Heart right ventricle (tissue), 16 donors: ENCODE results near the gene FOXJ3. TPM values are rescaled to one million over a fixed set of nuclear protein-coding genes. Genes with fewer than 3 reads are reported as not detected.

Experiments
- ATAC-seq, 8 donors: fragments of 200-7000 bp; cut with Tn5 transposase; one replicate each; pipeline ENCODE4 v1.9.1; 2020; ENCODE audit warnings: mild to moderate bottlenecking in 8 of 8, moderate library complexity in 8 of 8, moderate number of reproducible peaks in 1 of 8
- DNase-seq, 2 donors: peaks; one replicate each; pipeline ENCODE4 v3.0.0-alpha.2; 2020
- H3K27ac ChIP-seq, 10 donors: fragments of 200-600 bp; sonication (generic) in 2 of 10; one replicate each; pipeline versions ENCODE4 v1.5.0 to v1.8.0; 2020 to 2022; ENCODE audit warnings: mild to moderate bottlenecking in 3 of 10
- H3K27me3 ChIP-seq, 7 donors: fragments of 200-600 bp; one replicate each; pipeline ENCODE4 v1.8.0; 2021 to 2022; ENCODE audit warnings: mild to moderate bottlenecking in 2 of 7
- H3K36me3 ChIP-seq, 9 donors: fragments of 200-600 bp; sonication (generic) in 1 of 9; one replicate each; pipeline versions ENCODE4 v1.5.0 to v1.8.0; 2020 to 2022; ENCODE audit warnings: mild to moderate bottlenecking in 2 of 9
- H3K4me1 ChIP-seq, 9 donors: fragments of 200-600 bp; sonication (generic) in 1 of 9; one replicate each; pipeline versions ENCODE4 v1.5.0 to v1.8.0; 2020 to 2022; ENCODE audit warnings: mild to moderate bottlenecking in 4 of 9
- H3K4me3 ChIP-seq, 10 donors: fragments of 200-600 bp; sonication (generic) in 2 of 10; one replicate each; pipeline versions ENCODE4 v1.5.0 to v1.8.0; 2020 to 2022; ENCODE audit warnings: mild to moderate bottlenecking in 7 of 10, moderate library complexity in 2 of 10
- H3K9me3 ChIP-seq, 11 donors: fragments of 200-600 bp in 10 of 11; sonication (generic) in 2 of 11; one replicate each; pipeline versions ENCODE4 v1.5.0 to v1.8.0; 2013 to 2022; ENCODE audit warnings: mild to moderate bottlenecking in 2 of 11, control low read depth in 1 of 11, moderate library complexity in 1 of 11
- CTCF ChIP-seq, 9 donors: fragments of 200-600 bp; sonication (generic) in 2 of 9; IDR thresholded peaks; one replicate each; pipeline versions ENCODE4 v1.5.0 to v1.8.0; 2021 to 2022; ENCODE audit warnings: antibody characterized with exemption in 9 of 9, mild to moderate bottlenecking in 5 of 9, moderate library complexity in 1 of 9
- WGBS, 2 donors: extraction: QIAGEN DNeasy Blood & Tissue Kit; methylation state at CpG; one replicate each; pipeline ENCODE4 v1.1.7; 2013; ENCODE audit warnings: inconsistent platforms in 1 of 2; 5-methylcytosine and 5-hydroxymethylcytosine counted together
- intact Hi-C, 10 donors: fragments of 100-400 bp; cut with DNase I; formaldehyde crosslinking; loops; one replicate each; pipeline versions ENCODE4 v1.11.1 to v1.14.2; 2022
- polyA plus RNA-seq, 2 donors: library from polyadenylated mRNA; stranded (reverse); fragments of 200-250 nt; gene quantifications; one replicate each; pipeline ENCODE4 v1.2.3, GENCODE V29; 2013
- total RNA-seq, 10 donors: library from RNA; stranded (reverse); fragmentation: NEBNext Ultra II Directional in 3 of 10; extraction: Animal tissue kit (Norgen Biotek cat#: 25700) in 3 of 10; gene quantifications; one replicate each; pipeline versions ENCODE4 v1.2.1 to v1.2.4, GENCODE V29; 2021 to 2023
- donor health status: Arrhythmogenic right ventricular cardiomyopathy.
- donor health status: ischemic (EF 13 %, LVEDD 7.1; RV severe dilation, severe dysfunction).
- donor health status: healthy with polysubstance abuse.
- donor health status: DM: no; HTN: yes; CAD: no.
- donor health status: DM: no; HTN: no; CAD: no.
- donor health status: ischemic (EF 25% LVEDD 6.9; RV normal size, moderate dysfunction).
- donor health status: ischemic (EF 25% LVEDD 5.7; RV mildly dilated, moderate dysfunction).
- donor health status: healthy.
- donor health status: DM: yes; HTN: yes; CAD: no.
- donor health status: Ischemic cardiomyopathy.
- donor health status: ischemic (EF 35%, LVEDD 5.7; RV mildly dilated, moderate dysfunction).
- donor health status: nonischemic (EF 11% LVEDD 7.7; RV severe dilation, severe dysfunction).
- donor health status: DM: yes; HTN: yes; CAD: no.
- donor health status: PGD.
- donor health status: ischemic (EF 29% LVEDD 5.4; RV normal size, mild dysfunction).
- donor health status: nonischemic (EF 23%, LVEDD 6.1; RV moderate dilation, normal function).

FOXJ3 gene
- total and polyA plus RNA-seq, 12 donors = 9.6 to 50.0 (median 40.7) TPM

GRCh38 chr1:42184616-42185015 is 150.4 kb downstream of the FOXJ3 start:
- Histone ChIP-seq H3K4me3 (no peak overlapping the region), H3K27ac (no peak overlapping the region), H3K27me3 (no peaks in the 10 kb centered on the region), H3K36me3 (peaks cover 0 to 96% (median 10%) of the 10 kb centered on the region in 9 donors), H3K9me3 (no peaks in the 10 kb centered on the region), H3K4me1 (peaks cover 0 to 17% (median 2%) of the 10 kb centered on the region in 9 donors)
- no peak for TF ChIP-seq CTCF (IDR thresholded peaks at IDR 0.05)
- no peak for ATAC-seq
- DNase-seq = no peak
- intact Hi-C loops = no loop called here
- 83 to 87% methylated on average over 3 of the region's 3 CpGs for WGBS, 2 donors

GRCh38 chr1:42183957-42184268 is 151.1 kb downstream of the FOXJ3 start:
- no peak for DNase-seq
- WGBS, 2 donors = 96 to 97% methylated on average over 6 of the region's 6 CpGs
- peaks cover 0 to 96% (median 6%) of the 10 kb centered on the region in 9 donors for H3K36me3 ChIP-seq
- H3K27me3 ChIP-seq = no peaks in the 10 kb centered on the region
- no peak for ATAC-seq
- H3K4me1 ChIP-seq = peaks cover 0 to 24% (median 5%) of the 10 kb centered on the region in 9 donors
- no peak overlapping the region for H3K27ac ChIP-seq
- no peak overlapping the region for H3K4me3 ChIP-seq
- H3K9me3 ChIP-seq = no peaks in the 10 kb centered on the region
- no peak for TF ChIP-seq CTCF (IDR thresholded peaks at IDR 0.05)
- intact Hi-C loops = no loop called here

GRCh38 chr1:42183210-42183956 is 151.7 kb downstream of the FOXJ3 start:
- 82 to 91% methylated on average over 3 of the region's 7 CpGs for WGBS, 2 donors
- peaks cover 0 to 94% (median 6%) of the 10 kb centered on the region in 9 donors for H3K36me3 ChIP-seq
- H3K27me3 ChIP-seq = no peaks in the 10 kb centered on the region
- intact Hi-C loops = no loop called here
- no peak overlapping the region for H3K27ac ChIP-seq
- TF ChIP-seq CTCF (IDR thresholded peaks at IDR 0.05) = no peak
- DNase-seq (no peak), ATAC-seq (no peak)
- H3K4me3 ChIP-seq = no peak overlapping the region
- peaks cover 0 to 29% (median 8%) of the 10 kb centered on the region in 9 donors for H3K4me1 ChIP-seq
- H3K9me3 ChIP-seq = no peaks in the 10 kb centered on the region

- TF ChIP-seq CTCF (IDR thresholded peaks at IDR 0.05) = no peak
These were observed 153.3 kb downstream of the FOXJ3 start for GRCh38 chr1:42181687-42182086.

More at GRCh38 chr1:42181687-42182086, 153.3 kb downstream of the FOXJ3 start:
- peaks cover 0 to 40% (median 20%) of the 10 kb centered on the region in 9 donors for H3K4me1 ChIP-seq
- no peak for DNase-seq
- H3K9me3 ChIP-seq = no peaks in the 10 kb centered on the region
- no peak overlapping the region for H3K4me3 ChIP-seq
- H3K36me3 ChIP-seq = peaks cover 0 to 87% (median 6%) of the 10 kb centered on the region in 9 donors
- intact Hi-C loops = no loop called here
- no peak for ATAC-seq
- 83 to 88% methylated on average over 4 of the region's 4 CpGs for WGBS, 2 donors
- H3K27me3 ChIP-seq = no peaks in the 10 kb centered on the region
- H3K27ac ChIP-seq = no peak overlapping the region
